Activated naive CD4-positive, alpha-beta T cell treated with anti-CD3 and anti-CD28 coated beads, Interleukin-2, amount 50 U/mL, for 24 hours (primary cell): Measurements from ENCODE around the gene DACT3.
A peak's percentile ranks its signal among the peaks of the same experiment; 100 is the strongest.

Experiments used
- H3K27ac Mint-ChIP-seq: one replicate; pipeline ENCODE4 v1.8.0; 2021; ENCODE audit warnings: mild to moderate bottlenecking, mixed read lengths
- H3K27me3 Mint-ChIP-seq: one replicate; pipeline ENCODE4 v1.8.0; 2021; ENCODE audit warnings: mixed read lengths
- H3K36me3 Mint-ChIP-seq: one replicate; pipeline ENCODE4 v1.8.0; 2021; ENCODE audit warnings: mixed read lengths
- H3K4me1 Mint-ChIP-seq: one replicate; pipeline ENCODE4 v1.8.0; 2021; ENCODE audit warnings: mixed read lengths
- H3K4me3 Mint-ChIP-seq: one replicate; pipeline ENCODE4 v1.8.0; 2021; ENCODE audit warnings: mild to moderate bottlenecking, mixed read lengths
- H3K9me3 Mint-ChIP-seq: one replicate; pipeline ENCODE4 v1.8.0; 2021; ENCODE audit warnings: mixed read lengths

Gene DACT3

DNA sequence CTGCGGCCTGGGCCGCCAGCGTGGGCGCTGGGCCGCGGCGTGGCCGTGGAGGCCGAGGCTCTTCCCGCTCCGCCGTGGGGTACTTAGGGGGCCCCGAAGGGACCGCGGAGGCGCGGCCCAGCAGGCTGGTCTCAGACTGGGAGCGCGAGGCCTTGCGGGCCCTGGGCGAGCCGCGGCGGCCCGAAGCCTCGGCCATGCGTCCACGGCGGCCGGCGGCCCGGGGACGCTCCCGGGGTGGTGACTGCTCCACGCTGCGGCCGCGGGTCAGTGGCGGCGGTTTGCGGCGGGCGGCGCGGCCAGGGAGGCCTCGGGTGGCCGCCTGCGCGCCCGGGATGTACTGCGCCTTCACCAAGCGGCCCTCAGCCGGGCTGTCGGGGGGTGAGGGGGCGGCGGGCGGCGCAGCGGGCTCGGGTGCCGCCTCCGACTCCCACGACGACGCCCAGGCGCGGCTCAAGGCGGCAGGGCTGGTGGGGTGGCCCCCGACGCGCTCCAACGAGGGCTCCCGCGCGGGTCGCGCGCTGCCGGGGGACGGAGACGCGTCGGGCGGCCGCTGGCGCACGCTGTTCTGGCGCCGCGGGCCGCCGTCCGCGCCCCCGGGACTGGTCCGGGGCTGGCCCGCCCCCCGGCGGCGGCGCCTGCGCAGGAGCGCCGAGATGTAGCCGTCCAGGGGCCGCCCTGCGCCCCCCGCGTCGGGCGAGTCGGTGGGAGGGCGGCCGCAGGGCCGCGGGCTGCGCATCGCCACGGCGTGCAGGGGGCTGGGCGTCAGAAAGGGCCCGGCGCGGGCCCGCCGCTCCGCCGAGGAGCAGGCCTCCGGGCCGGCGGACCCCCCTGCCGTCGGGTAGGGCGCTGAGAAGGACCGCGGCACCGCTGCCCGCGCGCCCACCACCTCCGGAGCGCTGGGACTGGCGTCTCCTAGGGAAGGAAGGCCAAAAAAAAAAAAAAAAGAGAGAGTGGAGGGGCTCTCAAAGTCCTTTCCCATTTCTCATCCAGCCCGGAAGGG, 11.7 kb downstream of the DACT3 start:
- H3K27ac Mint-ChIP-seq, result no peak overlapping the region

DNA sequence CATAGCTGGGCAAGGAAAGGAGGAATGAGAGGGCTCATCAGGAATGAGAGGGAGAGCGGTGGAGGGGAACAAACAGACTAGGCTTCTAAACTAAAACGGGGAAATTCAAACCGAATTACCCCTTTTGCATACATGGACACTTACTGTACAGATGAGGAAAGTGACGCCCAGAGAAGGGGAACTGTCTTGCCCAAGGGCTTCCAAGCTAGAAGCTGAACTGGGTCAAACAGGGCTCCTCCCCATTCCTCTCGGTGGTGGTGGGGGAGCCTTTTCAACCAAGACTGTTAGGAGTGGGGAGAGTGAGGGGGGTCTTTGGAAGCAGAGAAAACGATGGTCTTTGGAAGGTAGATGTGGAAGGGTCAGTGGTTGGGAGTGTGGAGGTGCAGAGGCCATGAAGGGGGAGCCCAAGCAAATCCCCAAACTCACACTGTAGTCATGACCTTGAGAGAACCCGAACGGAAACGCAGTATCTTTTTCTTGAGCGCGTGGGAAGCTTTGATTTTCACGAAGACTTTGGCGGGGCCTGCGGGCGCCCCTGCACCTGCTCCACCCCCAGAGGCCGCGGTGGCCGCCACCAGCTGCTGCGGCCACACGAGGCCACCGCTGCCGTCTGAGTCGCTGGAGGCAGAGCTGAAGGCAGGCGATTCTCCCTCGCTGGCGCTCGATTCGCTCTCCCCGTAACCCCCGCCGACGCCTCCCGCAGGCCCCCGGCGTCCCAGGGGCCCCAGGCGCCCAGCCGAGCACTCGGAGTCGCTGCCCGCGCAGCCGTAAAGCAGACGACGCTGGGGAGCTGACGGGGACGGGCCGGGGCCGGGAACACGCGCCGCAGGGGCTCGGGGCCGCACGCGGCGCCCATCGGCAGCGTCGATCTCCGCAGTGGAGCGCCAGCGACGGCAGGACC, 12.7 kb downstream of the DACT3 start:
- H3K4me3 Mint-ChIP-seq, result peak overlapping the region; percentile 58
- no peaks in the 10 kb centered on the region for H3K9me3 Mint-ChIP-seq
- peaks cover 12% of the 10 kb centered on the region for H3K4me1 Mint-ChIP-seq
- peaks cover 23% of the 10 kb centered on the region for H3K27me3 Mint-ChIP-seq
- peak overlapping the region; percentile 6 for H3K27ac Mint-ChIP-seq
- peaks cover 4% of the 10 kb centered on the region for H3K36me3 Mint-ChIP-seq

More for the DNA sequence above, 11.7 kb downstream of the DACT3 start:
- Mint-ChIP-seq H3K4me3 (no peak overlapping the region), H3K4me1 (peaks cover 12% of the 10 kb centered on the region), H3K27me3 (peaks cover 26% of the 10 kb centered on the region), H3K36me3 (peaks cover 4% of the 10 kb centered on the region), H3K9me3 (no peaks in the 10 kb centered on the region)

DNA sequence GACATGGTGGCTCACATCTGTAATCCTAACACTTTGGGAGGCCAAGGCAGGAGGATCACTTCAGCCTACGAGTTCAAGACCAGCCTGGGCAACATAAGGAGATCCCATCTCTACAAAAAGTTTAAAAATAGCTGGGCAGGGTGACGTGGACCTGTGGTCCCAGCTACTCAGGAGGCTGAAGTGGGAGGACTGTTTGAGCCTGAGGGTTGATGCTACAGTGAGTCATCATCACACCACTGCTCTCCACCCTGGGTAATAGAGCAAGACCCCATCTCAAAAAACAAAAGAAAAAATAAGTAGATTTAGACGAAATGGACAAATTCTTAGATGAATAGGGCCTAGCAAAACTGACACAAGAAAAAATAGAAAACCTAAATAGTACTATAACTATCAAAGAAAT, 14.6 kb downstream of the DACT3 start:
- Mint-ChIP-seq H3K27me3 (peaks cover 21% of the 10 kb centered on the region), H3K9me3 (no peaks in the 10 kb centered on the region), H3K4me3 (no peak overlapping the region), H3K4me1 (peaks cover 12% of the 10 kb centered on the region), H3K36me3 (peaks cover 4% of the 10 kb centered on the region), H3K27ac (peak overlapping the region; percentile 55)

DNA sequence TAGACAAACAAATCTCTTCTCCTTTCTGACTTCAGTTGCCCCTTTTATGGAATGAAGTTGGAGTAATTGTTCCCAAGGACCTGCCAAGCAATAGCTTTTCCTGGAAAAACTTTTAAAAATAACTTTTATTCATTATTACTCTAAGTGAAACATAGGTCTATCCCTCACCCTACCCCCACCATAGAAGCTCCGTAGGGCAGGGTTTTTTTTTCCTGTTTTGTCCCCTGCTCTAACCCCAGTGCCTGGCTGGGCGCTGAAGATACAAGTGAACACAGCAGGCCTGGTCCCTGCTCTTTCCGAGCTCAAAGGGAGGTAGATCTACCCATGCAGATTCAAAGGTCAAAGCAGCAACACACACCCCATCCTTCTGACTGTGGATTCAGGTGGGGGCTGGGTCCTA, 16.3 kb downstream of the DACT3 start:
- Mint-ChIP-seq H3K36me3 (peaks cover 2% of the 10 kb centered on the region), H3K4me1 (peaks cover 9% of the 10 kb centered on the region), H3K27ac (no peak overlapping the region), H3K4me3 (no peak overlapping the region), H3K27me3 (peaks cover 12% of the 10 kb centered on the region), H3K9me3 (no peaks in the 10 kb centered on the region)

DNA sequence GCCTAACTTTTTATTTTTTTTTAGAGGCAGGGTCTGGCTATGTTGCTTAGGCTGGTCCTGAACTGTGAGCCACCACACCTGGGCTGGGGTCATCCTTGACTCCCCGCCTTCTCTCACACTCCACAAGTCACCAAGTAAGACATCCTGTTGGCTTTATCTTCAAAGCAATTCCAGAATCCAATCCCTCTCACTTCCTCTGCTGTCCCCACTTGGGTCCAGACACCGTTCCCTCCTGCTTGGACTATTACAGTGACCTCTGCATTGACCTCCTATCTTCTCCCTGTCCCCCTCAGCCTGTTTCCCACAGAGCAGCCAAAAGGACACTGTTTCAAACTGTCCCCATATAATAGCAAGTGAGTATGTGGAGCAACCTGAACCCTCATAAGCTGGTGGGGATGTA, 20.3 kb downstream of the DACT3 start:
- H3K36me3 Mint-ChIP-seq, result no peaks in the 10 kb centered on the region
- H3K4me1 Mint-ChIP-seq, result no peaks in the 10 kb centered on the region
- no peaks in the 10 kb centered on the region for H3K9me3 Mint-ChIP-seq
- H3K27me3 Mint-ChIP-seq, result peaks cover under 1% of the 10 kb centered on the region
- peak overlapping the region; percentile 44 for H3K27ac Mint-ChIP-seq
- peak overlapping the region; percentile 43 for H3K4me3 Mint-ChIP-seq

DNA sequence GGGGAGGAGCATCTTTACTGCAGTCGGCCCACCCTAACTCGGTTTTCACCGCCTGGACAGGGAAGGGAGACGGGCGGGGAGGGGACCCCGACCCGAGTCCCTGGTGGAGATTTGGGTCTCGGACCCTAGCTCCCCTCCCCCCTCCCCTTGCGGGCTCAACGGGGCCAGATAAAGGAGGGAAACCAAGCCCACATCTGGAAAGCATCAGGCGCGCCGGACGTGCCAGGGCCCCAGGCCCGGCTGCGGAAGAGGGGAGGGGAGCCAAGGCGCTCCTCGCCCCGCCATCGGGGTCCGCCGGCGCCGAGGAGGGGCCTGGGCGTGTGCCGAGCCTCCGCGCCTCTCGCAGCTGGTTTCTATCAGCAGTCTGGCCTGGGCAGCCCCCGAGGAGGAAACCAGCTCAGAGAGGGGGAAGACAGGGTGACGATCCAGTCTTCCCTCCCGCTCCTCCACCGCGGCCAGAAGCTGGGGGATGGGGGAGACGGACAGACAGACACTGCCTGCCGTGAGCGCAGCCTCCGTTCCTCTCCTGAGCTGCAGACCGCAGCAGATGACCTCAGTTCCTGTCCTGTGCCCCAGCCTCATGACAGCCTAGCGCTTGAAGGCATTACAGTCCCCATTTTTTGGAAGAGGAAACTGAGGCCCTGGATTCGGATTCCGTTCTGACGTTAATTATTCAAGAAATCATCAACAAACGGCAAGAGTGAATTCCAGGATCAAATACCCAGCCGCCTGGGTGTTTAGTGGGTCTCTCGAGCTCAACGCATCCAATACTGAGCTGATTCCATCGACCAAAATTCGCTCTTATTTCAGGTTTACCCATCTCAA, 21.4 kb downstream of the DACT3 start:
- no peaks in the 10 kb centered on the region for H3K36me3 Mint-ChIP-seq
- H3K27me3 Mint-ChIP-seq, result no peaks in the 10 kb centered on the region
- H3K4me3 Mint-ChIP-seq, result peak overlapping the region; percentile 45
- peaks cover 3% of the 10 kb centered on the region for H3K4me1 Mint-ChIP-seq
- no peaks in the 10 kb centered on the region for H3K9me3 Mint-ChIP-seq
- H3K27ac Mint-ChIP-seq, result no peak overlapping the region

DNA sequence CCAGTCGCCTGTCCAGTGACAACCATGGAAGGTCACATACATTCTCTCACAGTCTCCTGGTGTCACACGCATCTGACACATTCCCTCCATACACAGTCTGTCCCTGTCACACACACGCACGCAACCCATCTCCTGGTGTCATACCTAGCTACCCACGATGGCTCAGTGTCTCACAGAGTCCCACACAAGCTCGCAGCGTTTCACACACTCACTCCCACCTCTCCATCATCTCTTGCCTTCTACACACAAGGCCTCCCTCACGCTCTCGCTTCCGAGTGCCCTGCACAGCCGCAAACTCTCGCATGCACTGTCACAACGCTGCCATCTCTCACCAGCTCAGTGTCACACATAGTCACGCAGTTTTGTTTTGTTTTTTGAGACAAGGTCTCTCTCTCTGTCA, 23.8 kb downstream of the DACT3 start:
- Mint-ChIP-seq H3K4me1 (peaks cover 14% of the 10 kb centered on the region), H3K4me3 (no peak overlapping the region), H3K27ac (no peak overlapping the region), H3K27me3 (no peaks in the 10 kb centered on the region), H3K36me3 (no peaks in the 10 kb centered on the region), H3K9me3 (no peaks in the 10 kb centered on the region)

DNA sequence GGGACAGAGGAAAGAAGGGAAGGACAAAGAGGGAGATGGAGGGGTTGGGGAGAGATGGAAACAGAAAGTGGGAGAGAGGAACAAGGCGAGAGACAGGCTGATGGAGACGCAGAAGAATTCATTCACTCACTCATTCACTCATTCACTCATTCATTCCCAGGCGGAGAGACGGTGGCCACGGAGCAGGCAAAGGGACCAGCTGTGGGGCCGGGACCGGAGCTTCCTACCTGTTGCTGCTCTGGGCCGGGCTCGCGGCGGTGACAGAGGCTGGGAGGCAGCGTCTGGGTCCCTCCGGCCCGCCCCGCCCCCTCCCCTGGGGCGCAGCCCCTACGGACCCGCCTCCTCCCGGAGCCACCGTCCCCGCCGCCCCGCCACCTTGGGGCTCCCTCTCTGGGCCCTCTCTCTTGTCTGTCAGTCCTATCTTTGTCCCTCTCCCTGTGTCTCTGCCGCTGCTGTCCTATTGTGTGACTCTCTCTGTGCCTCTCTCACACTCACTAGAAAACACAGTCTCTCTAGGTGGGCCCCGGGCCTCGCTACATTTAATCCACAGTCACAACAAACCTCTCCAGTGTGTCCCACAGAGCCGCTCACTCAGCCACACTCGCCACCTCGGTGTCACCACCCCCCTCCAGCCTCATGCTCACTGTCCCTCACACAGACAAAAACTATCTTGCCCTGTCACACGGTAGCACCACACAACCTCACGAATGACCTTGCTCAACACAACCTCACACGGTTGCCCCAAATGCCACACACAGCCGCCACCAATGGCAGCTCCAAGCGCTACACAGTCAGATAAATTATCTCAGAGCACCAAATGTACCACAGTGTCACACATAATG, 24.8 kb downstream of the DACT3 start, which contains the start of gene GNG8:
GNG8 (minus strand) TSS at position 283 of the 842 bp plus-strand sequence. CDS start 1,520 bp downstream, outside the sequence.
- H3K9me3 Mint-ChIP-seq, result no peaks in the 10 kb centered on the region
- H3K36me3 Mint-ChIP-seq, result no peaks in the 10 kb centered on the region
- H3K27me3 Mint-ChIP-seq, result no peaks in the 10 kb centered on the region
- peaks cover 14% of the 10 kb centered on the region for H3K4me1 Mint-ChIP-seq
- H3K4me3 Mint-ChIP-seq, result peak within 1 kb of the TSS; percentile 56
- H3K27ac Mint-ChIP-seq, result peak within 1 kb of the TSS; percentile 52

DNA sequence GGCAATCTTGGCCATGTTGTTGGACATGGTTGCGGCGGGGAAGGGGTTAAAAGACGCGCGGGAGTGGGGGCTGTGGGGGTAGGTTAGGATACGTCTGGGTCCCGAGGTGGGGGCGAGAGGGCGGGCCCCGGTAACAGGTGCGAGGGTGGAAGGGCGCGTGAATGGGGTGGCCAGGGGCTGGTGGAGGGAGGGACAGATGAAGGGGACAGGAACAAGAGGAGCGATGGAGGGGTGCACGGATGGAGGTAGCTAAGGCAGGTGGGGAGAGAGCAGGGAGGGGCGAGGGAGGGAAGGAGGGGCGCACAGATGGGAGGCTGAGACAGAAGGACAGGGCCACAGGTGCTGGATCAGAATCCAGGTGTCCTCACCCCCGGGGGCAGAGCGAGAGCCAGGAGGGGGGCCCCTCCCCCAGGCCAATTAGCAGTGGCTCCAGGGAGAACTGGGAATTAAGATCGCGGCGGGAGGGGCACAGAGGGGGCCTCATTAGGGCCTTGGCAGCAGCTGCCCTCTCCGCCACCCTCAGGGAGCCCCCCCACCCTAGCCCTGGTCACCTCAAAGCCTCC, 26.2 kb downstream of the DACT3 start:
- Mint-ChIP-seq H3K27ac (no peak overlapping the region), H3K36me3 (no peaks in the 10 kb centered on the region), H3K4me1 (peaks cover 14% of the 10 kb centered on the region), H3K9me3 (no peaks in the 10 kb centered on the region), H3K27me3 (no peaks in the 10 kb centered on the region), H3K4me3 (peak overlapping the region; percentile 19)

DNA sequence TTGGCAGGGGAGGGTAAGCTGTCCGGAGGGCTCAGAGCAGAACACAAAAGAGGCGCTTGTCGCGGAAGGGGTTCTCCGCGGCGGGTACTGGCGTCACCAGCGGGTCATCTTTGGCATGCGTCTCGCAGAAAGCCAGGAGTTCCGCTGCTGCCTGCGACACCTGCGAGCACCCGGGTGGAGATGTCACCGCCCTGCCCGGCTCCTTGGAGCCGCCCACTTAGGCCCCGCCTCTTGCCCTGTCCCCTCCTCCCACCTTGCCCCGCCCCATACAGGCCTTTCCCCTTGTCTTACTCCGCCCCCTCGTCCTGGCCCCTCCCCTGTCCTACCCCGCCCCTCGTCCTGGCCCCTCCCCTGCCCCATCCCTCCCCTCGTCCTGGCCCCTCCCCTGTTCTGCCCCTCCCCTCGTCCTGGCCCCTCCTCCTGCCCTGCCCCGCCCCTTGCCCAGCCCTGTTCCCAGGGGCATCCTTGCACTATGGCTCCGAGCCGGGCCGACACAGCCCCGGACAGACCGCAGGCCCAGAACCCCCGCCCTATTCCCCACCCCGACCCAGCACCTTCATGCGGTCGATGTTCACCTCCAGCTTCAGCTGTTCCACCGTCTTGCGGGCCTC, 26.8 kb downstream of the DACT3 start:
- no peaks in the 10 kb centered on the region for H3K36me3 Mint-ChIP-seq
- no peaks in the 10 kb centered on the region for H3K9me3 Mint-ChIP-seq
- H3K27ac Mint-ChIP-seq, result no peak overlapping the region

DNA sequence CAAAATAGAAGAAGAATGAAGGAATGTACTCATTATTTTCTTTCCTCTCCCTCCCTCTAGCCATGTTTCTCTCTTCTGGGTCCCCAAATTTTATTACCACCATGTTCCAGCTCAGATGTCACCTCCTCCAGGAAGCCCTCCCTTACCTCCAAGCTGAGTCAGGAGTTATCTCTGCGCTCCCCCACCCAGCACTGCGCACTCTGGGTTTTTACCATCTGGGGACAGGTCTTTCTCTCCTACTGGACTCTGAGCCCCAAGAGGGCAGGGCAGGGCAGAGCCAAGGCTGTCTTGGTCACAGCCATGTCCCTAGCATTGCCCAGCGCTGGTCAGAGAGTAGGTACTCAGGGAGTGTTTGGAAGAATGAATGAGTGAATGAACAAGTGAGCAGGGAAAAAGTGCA, 27.9 kb downstream of the DACT3 start:
- H3K36me3 Mint-ChIP-seq, result no peaks in the 10 kb centered on the region
- no peaks in the 10 kb centered on the region for H3K27me3 Mint-ChIP-seq
- H3K27ac Mint-ChIP-seq, result no peak overlapping the region
- H3K4me3 Mint-ChIP-seq, result peak overlapping the region; percentile 72
- H3K9me3 Mint-ChIP-seq, result no peaks in the 10 kb centered on the region
- peaks cover 20% of the 10 kb centered on the region for H3K4me1 Mint-ChIP-seq

More for the DNA sequence above, 26.8 kb downstream of the DACT3 start:
- H3K4me1 Mint-ChIP-seq, result peaks cover 15% of the 10 kb centered on the region
- no peaks in the 10 kb centered on the region for H3K27me3 Mint-ChIP-seq
- peak overlapping the region; percentile 72 for H3K4me3 Mint-ChIP-seq

DNA sequence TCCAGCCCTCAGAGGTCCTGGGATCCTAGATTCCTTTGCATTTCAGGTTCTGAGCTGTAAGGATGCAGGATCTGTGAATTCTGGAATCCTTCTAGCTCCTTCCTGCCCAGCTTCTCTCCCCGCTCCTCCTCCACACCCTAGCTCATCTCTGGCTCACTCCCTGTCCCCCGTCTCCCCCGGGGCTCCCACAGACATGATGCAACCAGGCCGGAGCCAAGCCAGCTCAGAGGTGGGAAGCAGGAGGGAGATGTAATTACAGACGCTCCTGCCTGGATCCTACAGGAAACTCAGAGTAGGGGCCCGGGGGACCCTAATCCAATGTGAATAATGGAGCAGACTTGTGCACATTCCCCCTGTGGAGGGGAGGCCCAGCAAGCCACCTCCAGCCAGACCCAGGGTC, 29.5 kb downstream of the DACT3 start:
- Mint-ChIP-seq H3K4me3 (no peak overlapping the region), H3K27me3 (no peaks in the 10 kb centered on the region), H3K36me3 (no peaks in the 10 kb centered on the region), H3K4me1 (peaks cover 26% of the 10 kb centered on the region), H3K27ac (no peak overlapping the region), H3K9me3 (no peaks in the 10 kb centered on the region)

DNA sequence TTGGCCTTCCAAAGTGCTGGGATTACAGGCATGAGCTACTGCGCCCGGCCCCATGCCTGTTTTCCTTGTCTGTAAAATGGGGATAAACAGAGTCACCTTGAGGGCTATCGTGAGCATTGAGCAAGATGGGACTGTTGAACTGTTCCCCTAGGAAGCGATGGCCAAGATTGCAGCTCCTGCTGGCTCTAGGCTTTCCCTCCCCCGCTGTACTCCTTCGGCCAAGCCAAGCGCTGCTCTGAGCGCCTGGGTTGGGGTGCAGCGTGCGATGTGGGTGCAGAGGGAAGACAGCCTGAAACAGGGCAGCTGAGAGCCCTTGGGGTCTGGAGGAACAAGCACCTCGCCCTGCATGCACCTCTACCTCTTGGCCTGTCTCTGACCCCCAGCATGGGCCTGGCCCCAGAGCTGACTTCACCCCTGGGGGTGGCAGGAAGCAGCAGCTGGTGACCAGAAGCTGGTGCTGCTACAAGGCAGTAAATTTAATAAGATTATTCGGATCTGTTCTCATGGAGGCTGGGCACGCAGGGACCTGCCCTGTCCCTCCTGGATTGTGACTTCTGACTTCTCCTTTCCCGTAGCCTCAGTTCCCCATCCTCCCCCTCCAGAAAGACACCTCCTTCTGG, 30.3 kb downstream of the DACT3 start:
- H3K9me3 Mint-ChIP-seq, result no peaks in the 10 kb centered on the region
- no peaks in the 10 kb centered on the region for H3K27me3 Mint-ChIP-seq
- no peak overlapping the region for H3K4me3 Mint-ChIP-seq
- H3K27ac Mint-ChIP-seq, result no peak overlapping the region
- H3K36me3 Mint-ChIP-seq, result no peaks in the 10 kb centered on the region
- H3K4me1 Mint-ChIP-seq, result peaks cover 26% of the 10 kb centered on the region
